Bronchial epithelial cell (primary cell): ENCODE measurements around the gene CADM2. TPM values are rescaled to one million over a fixed set of nuclear protein-coding genes. Genes with fewer than 3 reads are reported as not detected.

Experiments
- DNase-seq: peaks from one replicate; pipeline ENCODE4 v3.0.0-alpha.2; 2010; ENCODE audit warnings: low read depth
- FAIRE-seq: peaks from 2 replicates; lab custom pipeline; 2011; peaks lifted over from hg19 to GRCh38; lab: Jason Lieb, UNC
- H3K27me3 ChIP-seq: 2 replicates; pipeline ENCODE4 v1.5.1; 2011; ENCODE audit warnings: low read length; ENCODE audit not compliant: control insufficient read depth, insufficient read depth
- H3K36me3 ChIP-seq: 2 replicates; pipeline ENCODE4 v1.5.1; 2011; ENCODE audit warnings: low read length; ENCODE audit not compliant: control insufficient read depth, insufficient read depth
- H3K4me3 ChIP-seq: 2 replicates; pipeline ENCODE4 v1.5.1; 2011; ENCODE audit warnings: mild to moderate bottlenecking, low read depth, low read length, control low read depth
- CTCF ChIP-seq: IDR thresholded peaks from 2 replicates; pipeline ENCODE4 v1.5.1; 2011; ENCODE audit warnings: mild to moderate bottlenecking, moderate library complexity, low read length, control low read depth, inconsistent platforms; ENCODE audit not compliant: insufficient read depth, severe bottlenecking
- total RNA-seq: library from RNA; depleted of rRNA; stranded (reverse); fragments of >200 nt; gene quantifications from 2 replicates; pipeline ENCODE4 v1.2.1, GENCODE V29; 2014

Gene CADM2
- total RNA-seq, 1 donor from 2014 or later = under 0.01 TPM

GRCh38 chr3:85030052-85030451 is 71.3 kb downstream of the CADM2 start:
- no peaks in the 10 kb centered on the region for H3K27me3 ChIP-seq
- FAIRE-seq (no peak), DNase-seq (no peak)
- H3K4me3 ChIP-seq = no peak overlapping the region
- TF ChIP-seq CTCF = no peak
- no peaks in the 10 kb centered on the region for H3K36me3 ChIP-seq

GRCh38 chr3:85037203-85037602 is 78.4 kb downstream of the CADM2 start:
- TF ChIP-seq CTCF = no peak

GRCh38 chr3:85041001-85041400 is 82.2 kb downstream of the CADM2 start:
- Histone ChIP-seq H3K4me3 (no peak overlapping the region), H3K27me3 (no peaks in the 10 kb centered on the region), H3K36me3 (no peaks in the 10 kb centered on the region)
- no peak for DNase-seq
- TF ChIP-seq CTCF = no peak
- FAIRE-seq = no peak

More at GRCh38 chr3:85037203-85037602, 78.4 kb downstream of the CADM2 start:
- Histone ChIP-seq H3K36me3 (no peaks in the 10 kb centered on the region), H3K27me3 (no peaks in the 10 kb centered on the region), H3K4me3 (no peak overlapping the region)
- no peak for FAIRE-seq
- DNase-seq = no peak

GRCh38 chr3:85041562-85042055 is 82.8 kb downstream of the CADM2 start:
- H3K27me3 ChIP-seq = no peaks in the 10 kb centered on the region
- H3K4me3 ChIP-seq = no peak overlapping the region
- DNase-seq (no peak), FAIRE-seq (no peak)
- TF ChIP-seq CTCF = no peak
- H3K36me3 ChIP-seq = no peaks in the 10 kb centered on the region

- FAIRE-seq (no peak), DNase-seq (no peak)
Observed at GRCh38 chr3:85050821-85051220, 92.0 kb downstream of the CADM2 start.

More at GRCh38 chr3:85050821-85051220, 92.0 kb downstream of the CADM2 start:
- no peaks in the 10 kb centered on the region for H3K27me3 ChIP-seq
- H3K36me3 ChIP-seq = no peaks in the 10 kb centered on the region
- H3K4me3 ChIP-seq = no peak overlapping the region
- no peak for TF ChIP-seq CTCF
